ENCODE measurements around the gene CREB5.

The CREB5 gene

GRCh38 chr7:28873365-28873764, 461.0 kb downstream of the CREB5 start:
- no peak for DNase-seq

- no peak for DNase-seq
Observed at GRCh38 chr7:28874001-28874400, 461.7 kb downstream of the CREB5 start.
